Fibroblast of lung (primary cell): ENCODE measurements around the gene COL4A1. TPM values are rescaled to one million over a fixed set of nuclear protein-coding genes. Genes with fewer than 3 reads are reported as not detected.

ENCODE experiments used
- DNase-seq, 2 donors: peaks; one replicate each; pipeline versions ENCODE4 v3.0.0 to v3.0.0-alpha.2; 2010; ENCODE audit warnings: low read depth in 2 of 2
- H2AFZ ChIP-seq: 2 replicates; pipeline ENCODE4 v1.5.1; 2012; ENCODE audit warnings: low read length, control low read depth, inconsistent platforms
- H3K27ac ChIP-seq: 2 replicates; pipeline ENCODE4 v1.5.1; 2011; ENCODE audit warnings: low read length, control low read depth; ENCODE audit not compliant: insufficient read depth
- H3K27me3 ChIP-seq: 2 replicates; pipeline ENCODE4 v1.5.1; 2011; ENCODE audit warnings: mild to moderate bottlenecking, low read length; ENCODE audit not compliant: control insufficient read depth, insufficient read depth
- H3K36me3 ChIP-seq: 2 replicates; pipeline ENCODE4 v1.5.1; 2011; ENCODE audit warnings: low read length; ENCODE audit not compliant: control insufficient read depth, insufficient read depth
- H3K4me1 ChIP-seq: 2 replicates; pipeline ENCODE4 v1.5.1; 2011; ENCODE audit warnings: low read length; ENCODE audit not compliant: control insufficient read depth, insufficient read depth; ENCODE audit errors: extremely low read depth
- H3K4me2 ChIP-seq: 2 replicates; pipeline ENCODE4 v1.5.1; 2011; ENCODE audit warnings: low read length, control low read depth; ENCODE audit not compliant: insufficient read depth; ENCODE audit errors: extremely low read depth
- H3K4me3 ChIP-seq, 4 experiments: fragments of 200-600 bp in 1 of 4; sonication (generic) in 1 of 4; replicated peaks in 1 of 4; 2 replicates each; pipeline ENCODE4 v1.5.1; 2011 to 2016; ENCODE audit warnings: low read length in 4 of 4, low read depth in 3 of 4, mild to moderate bottlenecking in 3 of 4, control low read depth in 2 of 4, inconsistent platforms in 1 of 4, mixed read lengths in 1 of 4; ENCODE audit not compliant: insufficient read depth in 1 of 4; ENCODE audit errors: control extremely low read depth in 1 of 4
- H3K79me2 ChIP-seq: 2 replicates; pipeline ENCODE4 v1.5.1; 2012; ENCODE audit warnings: mild to moderate bottlenecking, low read length, inconsistent platforms; ENCODE audit not compliant: control insufficient read depth, insufficient read depth
- H3K9ac ChIP-seq: 2 replicates; pipeline ENCODE4 v1.5.1; 2011; ENCODE audit warnings: mild to moderate bottlenecking, low read length, control low read depth; ENCODE audit not compliant: insufficient read depth
- H3K9me3 ChIP-seq: 2 replicates; pipeline ENCODE4 v1.5.1; 2012; ENCODE audit warnings: low read depth, low read length; ENCODE audit not compliant: control insufficient read depth, insufficient read depth
- H4K20me1 ChIP-seq: 2 replicates; pipeline ENCODE4 v1.5.1; 2011; ENCODE audit warnings: low read length; ENCODE audit not compliant: control insufficient read depth, insufficient read depth; ENCODE audit errors: extremely low read depth
- CTCF ChIP-seq, 2 donors: IDR thresholded peaks in 1 of 2; conservative IDR thresholded peaks in 1 of 2; 1 replicate in 1 of 2; 2 replicates in 1 of 2; pipeline ENCODE4 v1.5.1; 2011 to 2012; ENCODE audit warnings: low read length in 2 of 2, control low read depth in 1 of 2, inconsistent platforms in 1 of 2, low read depth in 1 of 2, mild to moderate bottlenecking in 1 of 2
- EZH2 ChIP-seq: IDR thresholded peaks from 2 replicates; pipeline ENCODE4 v1.5.1; 2012; ENCODE audit warnings: low read length, control low read depth, mild to moderate bottlenecking; ENCODE audit errors: missing control alignments
- polyA plus RNA-seq, 2 donors: library from polyadenylated mRNA; depleted of rRNA in 1 of 2; stranded (reverse) in 1 of 2; unstranded in 1 of 2; fragments of >200 nt; gene quantifications; 2 replicates each; pipeline ENCODE4 v1.2.1, GENCODE V29; 2011 to 2012; ENCODE audit warnings: missing spikeins in 1 of 2
- total RNA-seq: library from RNA; depleted of rRNA; stranded (reverse); fragments of >200 nt; gene quantifications from 2 replicates; pipeline ENCODE4 v1.2.1, GENCODE V29; 2014

COL4A1 gene
- total and polyA plus RNA-seq, 2 donors (not counting 1 experiment from before 2014, with no cell fraction given): 34.0 to 607 TPM

- Histone ChIP-seq H3K9ac (no peak overlapping the region), H4K20me1 (no peaks in the 10 kb centered on the region), H3K4me1 (peaks cover 3% of the 10 kb centered on the region), H3K79me2 (no peaks in the 10 kb centered on the region), H3K36me3 (peaks cover 5% of the 10 kb centered on the region), H3K4me2 (no peak overlapping the region), H3K4me3 (no peak overlapping the region), H3K9me3 (no peaks in the 10 kb centered on the region), H3K27ac (no peak overlapping the region), H3K27me3 (no peaks in the 10 kb centered on the region), H2AFZ (no peak overlapping the region)
- TF ChIP-seq CTCF (conservative IDR thresholded peaks at IDR 0.05 in 1 of 2, IDR thresholded peaks at IDR 0.05 in 1 of 2; ENCODE audit: low read depth in 1 of 2, low read length in 2 of 2): no peak
- DNase-seq: peak in 1 of 2 donors; percentile 11
These were observed 123.0 kb downstream of the COL4A1 start for GRCh38 chr13:110183910-110184309.

- no peaks in the 10 kb centered on the region for H4K20me1 ChIP-seq
These were observed 124.5 kb downstream of the COL4A1 start for GRCh38 chr13:110182461-110182860.

GRCh38 chr13:110182003-110182402 is 125.0 kb downstream of the COL4A1 start:
- H2AFZ ChIP-seq: no peak overlapping the region
- H3K9me3 ChIP-seq: no peaks in the 10 kb centered on the region
- H3K27me3 ChIP-seq: no peaks in the 10 kb centered on the region
- no peak overlapping the region for H3K9ac ChIP-seq
- DNase-seq: no peak
- no peak overlapping the region for H3K4me3 ChIP-seq
- no peaks in the 10 kb centered on the region for H3K4me1 ChIP-seq
- no peak overlapping the region for H3K27ac ChIP-seq
- TF ChIP-seq CTCF (conservative IDR thresholded peaks at IDR 0.05 in 1 of 2, IDR thresholded peaks at IDR 0.05 in 1 of 2; ENCODE audit: low read depth in 1 of 2, low read length in 2 of 2) (no peak), EZH2 (no peak)
- H3K4me2 ChIP-seq: no peak overlapping the region
- H4K20me1 ChIP-seq: no peaks in the 10 kb centered on the region
- no peaks in the 10 kb centered on the region for H3K79me2 ChIP-seq
- H3K36me3 ChIP-seq: peaks cover 4% of the 10 kb centered on the region

More at GRCh38 chr13:110182461-110182860, 124.5 kb downstream of the COL4A1 start:
- H3K9me3 ChIP-seq: no peaks in the 10 kb centered on the region
- no peaks in the 10 kb centered on the region for H3K27me3 ChIP-seq
- no peak overlapping the region for H2AFZ ChIP-seq
- H3K79me2 ChIP-seq: no peaks in the 10 kb centered on the region
- no peak overlapping the region for H3K27ac ChIP-seq
- H3K4me1 ChIP-seq: no peaks in the 10 kb centered on the region
- peaks cover 4% of the 10 kb centered on the region for H3K36me3 ChIP-seq
- no peak overlapping the region for H3K9ac ChIP-seq
- DNase-seq: no peak
- TF ChIP-seq CTCF (conservative IDR thresholded peaks at IDR 0.05 in 1 of 2, IDR thresholded peaks at IDR 0.05 in 1 of 2; ENCODE audit: low read depth in 1 of 2, low read length in 2 of 2) (no peak), EZH2 (no peak)
- no peak overlapping the region for H3K4me2 ChIP-seq
- H3K4me3 ChIP-seq: no peak overlapping the region
